HG03064 (cell line): Measurements from ENCODE around the gene L1CAM.

ENCODE experiments used
- ATAC-seq: cut with Tn5 transposase; IDR thresholded peaks from one replicate; pipeline ENCODE4 v1.9.1; 2021; ENCODE audit warnings: low read depth; ENCODE audit not compliant: unreplicated experiment

L1CAM gene

DNA sequence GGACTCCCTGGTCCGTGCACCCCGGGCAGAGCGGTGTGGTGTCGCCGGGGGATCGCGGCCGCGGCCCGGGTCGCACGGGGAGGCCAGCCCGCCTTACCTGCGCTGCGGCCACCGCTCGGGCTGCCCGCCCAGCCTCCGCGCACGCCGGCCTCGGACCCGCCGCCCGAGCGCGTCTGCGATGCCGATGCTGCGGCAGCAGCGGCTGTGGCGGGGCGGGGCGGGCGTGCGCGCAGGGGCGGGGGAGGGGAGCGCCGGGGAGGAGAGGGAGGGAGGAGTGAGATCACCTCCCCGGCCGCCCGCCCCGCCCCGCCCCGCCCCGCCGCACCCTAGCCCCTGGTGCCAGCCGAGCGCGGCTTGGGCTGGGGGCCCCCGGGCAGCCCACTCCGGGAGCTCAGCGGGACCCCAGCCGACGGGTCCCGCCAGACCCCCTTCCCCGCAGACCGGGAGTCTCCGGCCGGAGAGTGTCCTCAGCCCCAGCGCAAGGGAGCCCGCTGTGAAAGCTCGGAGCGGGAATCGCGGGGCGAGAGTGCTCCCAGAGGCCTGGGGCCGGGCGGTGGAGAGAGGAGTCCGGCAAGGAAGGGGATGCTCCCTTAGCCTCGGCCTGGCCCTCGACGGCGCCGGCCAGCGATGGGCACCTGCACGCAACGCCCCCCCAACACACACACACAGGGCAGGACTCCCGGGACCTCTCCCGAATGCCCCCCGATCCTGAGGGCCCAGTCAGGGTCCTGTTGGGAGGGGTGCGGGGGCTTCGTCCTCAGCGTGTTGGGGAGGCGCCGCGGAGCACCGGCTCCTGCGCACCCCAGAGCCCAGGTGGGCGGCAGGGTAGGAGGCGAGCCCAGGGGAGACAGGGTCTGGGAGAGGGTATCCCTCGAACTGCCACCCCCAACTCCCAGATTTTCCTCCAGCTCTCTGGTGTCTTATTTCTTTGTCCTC lies at the start of gene L1CAM:
TSS of gene L1CAM (minus strand) at position 206 of the 936 bp plus-strand sequence. CDS start 10,337 bp downstream, outside the sequence.
- ATAC-seq: no peak

DNA sequence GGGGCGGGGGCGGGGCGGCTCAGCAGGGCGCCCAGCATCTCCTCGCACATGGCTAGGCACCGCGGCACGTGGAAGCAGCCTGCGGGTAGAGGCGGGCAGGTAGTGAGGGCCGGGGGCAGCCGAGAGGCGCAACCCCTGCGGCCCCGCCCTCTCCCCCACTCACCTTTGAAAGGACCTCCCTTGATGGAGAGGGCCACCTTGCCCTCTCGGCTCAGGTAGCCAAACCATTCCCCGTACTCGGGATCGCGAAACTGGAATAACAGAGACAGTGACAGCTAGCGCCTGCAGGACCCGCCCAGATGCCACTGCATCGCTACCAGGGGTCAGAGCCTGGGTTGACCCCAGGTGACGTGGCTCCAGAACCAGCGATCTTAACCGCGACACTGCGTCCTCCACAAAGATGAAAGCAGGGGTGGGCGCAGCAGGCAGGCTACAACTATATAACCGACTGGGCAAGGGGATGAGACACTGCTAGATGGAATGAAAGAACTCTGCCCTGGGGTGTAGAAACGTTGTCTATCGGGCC lies 49.4 kb upstream of the L1CAM start:
- peak; percentile 17 for ATAC-seq

DNA sequence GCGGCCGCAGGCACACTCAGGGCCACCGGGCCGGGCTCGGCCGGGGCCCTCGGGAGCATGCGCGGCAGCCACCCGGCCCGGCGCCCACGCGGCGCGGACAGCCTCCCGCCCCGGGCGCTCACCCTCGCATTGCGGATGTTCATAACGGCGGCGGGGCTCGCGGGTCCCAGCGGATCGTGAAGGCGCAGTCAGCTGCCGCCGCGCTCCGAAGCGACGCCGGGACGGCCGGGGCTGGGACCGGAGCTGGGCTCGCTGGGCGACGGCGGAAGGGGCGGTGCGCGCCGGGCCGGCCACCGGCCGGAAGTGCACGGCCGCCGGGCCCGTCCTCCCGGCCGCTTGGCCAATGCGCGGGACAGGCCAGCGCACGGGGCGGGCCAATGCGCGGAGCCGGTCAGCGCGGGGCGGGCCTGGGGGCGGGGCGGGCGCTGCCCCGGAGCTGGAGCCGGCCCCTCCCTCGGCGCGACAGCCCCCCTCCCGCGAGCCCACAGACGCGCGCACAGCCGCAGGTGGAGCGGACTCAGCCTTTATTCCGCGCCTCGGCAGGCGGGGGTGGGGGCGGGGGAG lies 48.9 kb upstream of the L1CAM start, which contains the start of gene NAA10:
TSS of gene NAA10 (minus strand) at position 276 of the 564 bp plus-strand sequence. CDS start at position 143, 133 bp downstream.
- peak; percentile 90 for ATAC-seq

GRCh38 chrX:153934148-153934761 lies 48.3 kb upstream of the L1CAM start:
- no peak for ATAC-seq

- no peak for ATAC-seq
Observed at GRCh38 chrX:153933748-153934147, 47.8 kb upstream of the L1CAM start.

GRCh38 chrX:153932220-153932915 lies 46.4 kb upstream of the L1CAM start:
- no peak for ATAC-seq

DNA sequence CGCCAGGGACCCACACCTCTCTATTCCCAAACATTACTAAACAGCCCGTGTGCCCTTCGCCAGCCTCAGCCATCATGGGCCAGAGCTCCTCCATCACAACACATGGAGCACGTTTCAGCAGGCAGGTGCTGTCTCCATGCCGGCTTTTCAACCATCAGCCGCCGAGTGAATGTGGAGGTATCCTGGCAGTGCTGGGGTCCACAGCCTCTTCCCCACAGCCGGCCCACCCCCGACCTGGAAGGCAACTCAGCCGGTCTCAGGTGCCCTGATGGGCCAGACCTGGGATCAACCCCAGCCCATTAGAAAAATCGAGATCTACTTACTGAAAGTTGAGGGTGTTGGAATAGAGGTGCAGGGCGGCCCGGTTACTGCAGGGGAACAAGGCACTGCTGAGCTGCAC lies 45.8 kb upstream of the L1CAM start:
- ATAC-seq: no peak

- ATAC-seq: no peak
Observed at GRCh38 chrX:153931151-153931550, 45.2 kb upstream of the L1CAM start.

DNA sequence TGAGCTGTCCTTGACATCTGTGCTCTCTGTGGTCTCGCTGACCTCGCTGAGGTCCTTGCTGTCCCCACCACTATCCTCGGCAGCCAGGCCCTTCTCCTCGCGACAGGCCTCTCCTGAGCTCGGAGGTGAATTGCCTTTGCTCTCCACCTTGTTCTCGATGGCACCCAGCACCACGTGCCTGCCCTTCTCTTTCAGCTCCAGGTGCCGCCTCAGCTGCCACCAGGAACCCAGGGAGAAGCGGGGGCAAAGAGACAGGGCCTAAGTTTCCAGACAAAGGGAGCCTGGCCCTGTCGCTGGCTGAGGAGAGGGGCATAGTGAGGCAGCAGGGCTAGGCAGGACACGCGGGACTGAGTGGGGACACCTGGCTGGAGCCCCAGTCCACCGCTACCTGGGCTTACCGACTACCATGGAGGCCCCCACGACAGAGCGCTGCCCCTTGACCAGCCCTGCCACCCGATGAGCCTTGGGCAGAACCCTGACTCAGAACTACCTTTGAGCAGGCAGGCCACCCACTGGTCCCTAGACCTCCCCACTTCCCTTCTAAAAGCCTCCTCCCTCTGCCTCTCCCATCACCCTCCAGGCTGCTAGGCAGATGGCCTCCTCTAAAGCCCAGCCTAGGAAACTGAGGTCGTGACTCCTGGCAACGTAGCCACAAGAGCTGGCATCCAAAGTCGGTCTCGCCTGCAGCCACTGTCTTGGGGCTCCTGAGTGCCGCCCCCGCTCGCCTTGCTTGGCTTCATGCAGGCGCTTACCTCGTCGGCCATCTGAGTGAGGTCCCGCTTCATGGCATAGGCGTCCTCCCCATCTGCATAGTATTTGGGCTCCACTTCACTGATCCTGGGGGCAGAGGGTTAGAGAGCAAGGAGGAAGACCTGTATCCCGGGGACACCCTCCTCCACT lies 44.3 kb upstream of the L1CAM start:
- ATAC-seq: no peak

DNA sequence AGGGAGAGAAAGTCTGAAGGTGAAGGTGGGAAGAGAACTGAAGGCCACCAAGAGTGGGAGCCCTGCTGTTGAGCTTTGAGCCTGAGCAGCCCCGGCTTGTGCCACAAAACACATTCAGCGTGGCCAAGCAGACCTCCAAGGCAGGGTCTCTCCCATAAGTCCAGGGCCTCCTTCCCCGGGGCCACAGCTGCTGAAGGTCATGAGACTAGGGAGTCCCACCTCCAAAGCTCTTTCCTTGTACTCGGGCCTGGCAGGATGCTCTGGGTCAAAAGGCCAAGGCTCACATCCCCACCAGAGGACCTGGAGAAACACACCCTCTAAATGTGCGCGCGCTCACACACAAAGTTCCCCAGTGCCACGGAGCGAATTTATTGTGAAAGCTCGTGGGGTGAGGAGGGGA lies 43.6 kb upstream of the L1CAM start:
- no peak for ATAC-seq

- no peak for ATAC-seq
Observed at GRCh38 chrX:153928846-153929245, 42.9 kb upstream of the L1CAM start.

- peak; percentile 69 for ATAC-seq
Observed at GRCh38 chrX:153927922-153928760, 42.2 kb upstream of the L1CAM start.

DNA sequence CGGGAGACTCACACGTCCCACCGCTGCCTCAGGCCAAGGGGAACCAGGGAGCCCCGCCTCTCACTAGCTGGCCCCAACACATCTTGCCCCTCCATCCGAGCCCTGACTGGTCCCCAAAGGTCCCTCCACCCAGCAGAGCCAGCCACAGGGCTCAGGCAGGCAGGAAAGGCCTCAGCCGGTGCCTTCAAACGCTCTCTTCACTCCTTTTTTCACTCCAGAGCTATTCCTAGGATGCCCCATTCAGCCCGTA lies 41.6 kb upstream of the L1CAM start:
- ATAC-seq: no peak

DNA sequence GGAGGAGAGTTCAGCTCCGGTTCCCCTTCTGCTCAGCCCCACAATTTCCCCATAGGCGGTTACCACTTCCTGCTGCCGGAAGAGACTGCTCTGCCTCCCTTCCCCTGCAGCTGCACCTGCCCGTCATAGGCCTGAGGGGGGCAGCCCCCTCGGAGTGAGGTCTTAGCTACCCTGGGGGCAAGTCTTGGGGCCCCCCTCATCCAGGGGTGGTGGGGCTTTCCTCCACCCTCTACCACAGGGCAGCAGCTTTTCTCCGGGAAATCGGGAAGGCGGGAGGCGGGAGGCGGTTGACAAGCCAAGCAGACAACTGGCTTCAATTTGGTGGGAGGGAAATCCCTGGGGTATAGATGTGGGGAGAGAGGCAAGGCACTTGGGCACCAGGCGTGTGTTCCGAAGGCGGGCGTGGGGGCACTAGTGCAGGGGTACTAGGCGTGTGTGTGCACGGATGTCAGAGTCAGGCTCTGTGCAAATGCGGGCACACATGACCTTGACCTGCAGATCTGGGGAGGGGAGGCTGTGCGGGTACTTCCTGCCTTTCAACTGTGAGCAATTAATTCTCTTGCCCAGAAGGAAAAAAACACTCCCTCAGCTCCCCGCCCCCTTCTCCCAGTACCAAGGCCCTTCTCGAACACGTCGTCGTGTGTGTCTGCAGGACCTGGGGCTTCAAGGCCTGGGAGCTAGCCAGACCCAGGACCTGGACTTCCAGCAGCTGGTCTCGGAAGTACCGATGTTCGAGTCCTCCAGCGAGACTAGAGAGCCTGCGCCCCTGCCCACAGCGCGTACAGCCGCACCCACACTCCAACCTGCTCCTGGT lies 41.1 kb upstream of the L1CAM start:
- peak; percentile 40 for ATAC-seq

DNA sequence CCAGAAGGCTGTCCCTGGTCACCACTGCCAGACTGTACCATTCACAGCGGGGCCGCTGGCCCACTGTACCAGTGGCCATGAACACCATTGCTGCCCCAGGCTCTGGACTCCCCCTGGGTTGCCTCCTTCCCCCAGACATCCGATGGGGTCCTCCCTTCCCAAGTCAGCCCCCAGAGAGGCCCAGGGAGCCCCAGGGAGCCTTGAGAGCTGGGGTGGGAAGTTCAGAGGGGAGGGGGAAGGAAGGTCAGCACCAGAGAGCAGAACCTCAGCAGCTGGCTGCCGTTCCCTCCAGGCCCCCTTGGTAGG lies 40.5 kb upstream of the L1CAM start:
- ATAC-seq: no peak

DNA sequence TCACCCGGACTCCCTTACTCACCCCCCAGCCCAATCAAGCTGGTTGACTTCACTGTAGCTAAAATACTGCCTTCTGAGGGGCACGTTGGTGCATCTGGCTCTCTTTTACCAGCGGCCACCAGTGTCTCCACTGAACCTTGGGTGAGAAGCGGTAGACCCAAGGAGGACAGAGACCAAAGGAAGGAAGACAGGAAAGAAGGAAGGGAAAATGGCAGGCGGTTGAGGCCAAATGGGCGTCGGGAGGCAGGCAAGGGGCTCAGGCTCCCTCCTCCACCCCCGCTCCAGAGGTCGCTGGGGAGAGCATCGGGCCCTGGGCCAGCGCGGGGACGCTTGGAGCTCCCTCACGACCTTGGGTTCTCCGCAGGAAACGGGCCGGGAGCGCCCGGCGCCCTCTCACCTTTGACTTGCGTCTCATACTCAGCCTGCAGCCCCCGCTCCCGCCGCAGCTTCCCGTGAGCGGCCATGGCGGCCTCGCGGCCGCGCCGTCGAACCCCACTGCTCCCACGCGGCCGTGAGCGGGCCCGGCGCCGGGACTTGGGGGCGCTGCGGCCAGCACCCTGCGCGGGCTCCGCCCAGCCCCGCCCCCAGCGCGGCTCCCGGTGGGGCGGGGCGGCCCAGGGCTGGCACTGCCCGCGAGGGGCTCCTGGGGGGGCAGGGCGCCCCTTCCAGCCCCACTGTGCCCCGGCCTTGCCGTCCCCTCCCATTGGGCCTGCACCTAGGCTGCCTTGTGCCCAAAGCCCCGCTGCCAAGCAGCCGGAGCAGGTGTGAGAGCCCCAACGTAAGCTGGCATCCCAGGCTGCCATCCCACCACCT lies 40.0 kb upstream of the L1CAM start, which contains the start of gene ARHGAP4:
TSS of gene ARHGAP4 (minus strand) at position 526 of the 813 bp plus-strand sequence. CDS start at position 464, 62 bp downstream.
- no peak for ATAC-seq

- no peak for ATAC-seq
Observed at GRCh38 chrX:153925387-153925738, 39.4 kb upstream of the L1CAM start.
